ENCODE data around the gene WDR27.

- TF ChIP-seq ATF3 (IDR thresholded peaks at IDR 0.05; ENCODE audit: borderline replicate concordance, extremely low read depth, low read depth, low read length) = no peak
- TF ChIP-seq SP1 (IDR thresholded peaks at IDR 0.05; ENCODE audit: low read depth, low read length) = no peak
- no peak for TF ChIP-seq SIN3A (IDR thresholded peaks at IDR 0.05; ENCODE audit: low read depth, low read length)
- no peak for TF ChIP-seq PAX5 (IDR thresholded peaks at IDR 0.05; ENCODE audit: borderline replicate concordance, low read depth, low read length)
- no peak for TF ChIP-seq CREM (IDR thresholded peaks at IDR 0.05; ENCODE audit: low read depth)
- no peak for TF ChIP-seq MXI1 (IDR thresholded peaks at IDR 0.05; ENCODE audit: low read depth, low read length)
- TF ChIP-seq CTCF (IDR thresholded peaks at IDR 0.05 in 2 of 3, conservative IDR thresholded peaks at IDR 0.05 in 1 of 3; ENCODE audit: control insufficient read depth in 2 of 3, extremely low read depth in 1 of 3, insufficient read depth in 1 of 3, low read depth in 3 of 3, low read length in 3 of 3) = no peak
- TF ChIP-seq FOXM1 (IDR thresholded peaks at IDR 0.05; ENCODE audit: low read depth, low read length) = no peak
Observed at GRCh38 chr6:169487579-169488436, 214.0 kb downstream of the WDR27 start.
